NCI-H345 treated with DMSO at 0.1 percent for 48 hours (cell line): ENCODE measurements around the gene OTUD3.
"Not testable (repeated sequence)": the region's sequence is repeated elsewhere in the genome, so short reads cannot be mapped to it uniquely, and the experiment has no call there.

Experiments used
- DNase-seq: peaks from one replicate; lab custom pipeline; 2025; ENCODE audit not compliant: unreplicated experiment; lab: John Stamatoyannopoulos, UW

OTUD3 gene

GRCh38 chr1:19882111-19883071 is at the start of gene OTUD3:
OTUD3 (plus strand) TSS chr1:19882395; CDS start chr1:19882514, 119 bp downstream.
- peak; percentile 98 for DNase-seq

GRCh38 chr1:19835578-19835977 is 46.6 kb upstream of the OTUD3 start:
- DNase-seq: no peak

GRCh38 chr1:19837866-19838265 is 44.3 kb upstream of the OTUD3 start:
- no peak for DNase-seq

GRCh38 chr1:19840228-19840627 is 42.0 kb upstream of the OTUD3 start:
- DNase-seq: no peak

- no peak for DNase-seq
These were observed 37.3 kb upstream of the OTUD3 start for GRCh38 chr1:19844731-19845495.

- DNase-seq: no peak
These were observed 36.6 kb upstream of the OTUD3 start for GRCh38 chr1:19845555-19845954.

GRCh38 chr1:19846338-19846737 is 35.9 kb upstream of the OTUD3 start:
- DNase-seq: no peak

- not testable (repeated sequence) for DNase-seq
These were observed 34.9 kb upstream of the OTUD3 start for GRCh38 chr1:19847334-19847733.

- DNase-seq: not testable (repeated sequence)
These were observed 32.9 kb upstream of the OTUD3 start for GRCh38 chr1:19849307-19849706.

GRCh38 chr1:19850214-19850613 is 32.0 kb upstream of the OTUD3 start:
- no peak for DNase-seq

- no peak for DNase-seq
These were observed 30.2 kb upstream of the OTUD3 start for GRCh38 chr1:19852036-19852435.

GRCh38 chr1:19854866-19855265 is 27.3 kb upstream of the OTUD3 start:
- DNase-seq: no peak

- no peak for DNase-seq
These were observed 23.3 kb upstream of the OTUD3 start for GRCh38 chr1:19858893-19859292.

GRCh38 chr1:19859876-19860275 is 22.3 kb upstream of the OTUD3 start:
- DNase-seq: no peak

- DNase-seq: no peak
These were observed 21.8 kb upstream of the OTUD3 start for GRCh38 chr1:19860418-19860817.

- no peak for DNase-seq
These were observed 21.2 kb upstream of the OTUD3 start for GRCh38 chr1:19861034-19861433.

GRCh38 chr1:19861842-19862530 is 20.2 kb upstream of the OTUD3 start:
- no peak for DNase-seq

- no peak for DNase-seq
These were observed 19.3 kb upstream of the OTUD3 start for GRCh38 chr1:19862944-19863343.

- no peak for DNase-seq
These were observed 17.5 kb upstream of the OTUD3 start for GRCh38 chr1:19864570-19865160.

GRCh38 chr1:19866029-19866428 is 16.2 kb upstream of the OTUD3 start:
- DNase-seq: no peak

GRCh38 chr1:19866758-19867157 is 15.4 kb upstream of the OTUD3 start:
- DNase-seq: no peak
